T-helper 22 cell (primary cell): Measurements from ENCODE around the gene SDHB.

ENCODE experiments used
- DNase-seq: peaks from one replicate; pipeline ENCODE4 v3.0.0-alpha.2; 2020; ENCODE audit warnings: low read depth

Gene SDHB

GRCh38 chr1:17045634-17046333 is 8.0 kb downstream of the SDHB start:
- no peak for DNase-seq

DNA sequence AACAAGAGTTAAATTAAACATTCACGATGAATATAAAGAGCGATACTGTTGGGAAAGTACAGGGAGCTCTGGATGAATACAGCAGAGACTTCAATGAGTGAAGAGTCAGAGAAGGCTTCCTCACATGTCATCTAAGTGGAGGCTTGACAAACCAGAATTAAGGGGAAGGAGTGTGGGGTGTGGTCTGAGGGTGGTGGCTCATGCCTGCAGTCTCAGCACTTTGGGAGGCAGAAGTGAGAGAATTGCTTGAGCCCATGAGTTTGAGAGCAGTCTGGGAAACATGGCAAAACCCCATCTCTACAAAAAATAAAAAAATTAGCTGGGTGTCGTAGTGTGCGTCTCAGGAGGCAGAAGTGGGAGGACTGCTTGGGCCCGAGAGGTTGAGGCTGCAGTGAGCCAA is 8.7 kb downstream of the SDHB start:
- DNase-seq = no peak

GRCh38 chr1:17043676-17044075 is 10.2 kb downstream of the SDHB start:
- DNase-seq = no peak

GRCh38 chr1:17040135-17040534 is 13.7 kb downstream of the SDHB start:
- no peak for DNase-seq

GRCh38 chr1:17039522-17039921 is 14.3 kb downstream of the SDHB start:
- DNase-seq = no peak

- DNase-seq = no peak
These were observed 20.4 kb downstream of the SDHB start for GRCh38 chr1:17033481-17033880.

GRCh38 chr1:17032741-17033140 is 21.1 kb downstream of the SDHB start:
- no peak for DNase-seq

- no peak for DNase-seq
These were observed 22.4 kb downstream of the SDHB start for GRCh38 chr1:17031436-17031835.

GRCh38 chr1:17030206-17030605 is 23.6 kb downstream of the SDHB start:
- no peak for DNase-seq

GRCh38 chr1:17028662-17029188 is 25.1 kb downstream of the SDHB start:
- no peak for DNase-seq

GRCh38 chr1:17027900-17028299 is 25.9 kb downstream of the SDHB start:
- DNase-seq = no peak

GRCh38 chr1:17027403-17027802 is 26.4 kb downstream of the SDHB start:
- DNase-seq = no peak

DNA sequence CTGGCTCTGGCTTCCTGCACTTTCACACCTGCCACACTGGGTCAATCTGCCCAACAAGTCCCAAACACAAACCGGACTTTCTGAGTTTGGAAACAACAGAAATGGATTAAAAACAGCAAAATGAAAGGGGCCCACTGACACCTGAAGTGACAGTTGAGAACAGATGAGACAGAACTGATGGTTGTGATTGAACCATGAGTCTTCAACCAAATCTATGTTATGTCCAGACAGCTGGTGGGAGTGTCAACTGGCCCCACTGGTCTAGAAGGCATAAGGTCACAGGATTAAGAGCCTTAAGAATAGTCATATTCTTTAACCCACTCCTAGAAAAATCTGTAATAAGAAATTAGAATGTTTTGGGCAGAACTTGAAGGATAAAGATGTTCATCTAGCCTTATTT is 29.1 kb downstream of the SDHB start:
- no peak for DNase-seq

GRCh38 chr1:17023573-17023972 is 30.3 kb downstream of the SDHB start:
- DNase-seq = no peak

DNA sequence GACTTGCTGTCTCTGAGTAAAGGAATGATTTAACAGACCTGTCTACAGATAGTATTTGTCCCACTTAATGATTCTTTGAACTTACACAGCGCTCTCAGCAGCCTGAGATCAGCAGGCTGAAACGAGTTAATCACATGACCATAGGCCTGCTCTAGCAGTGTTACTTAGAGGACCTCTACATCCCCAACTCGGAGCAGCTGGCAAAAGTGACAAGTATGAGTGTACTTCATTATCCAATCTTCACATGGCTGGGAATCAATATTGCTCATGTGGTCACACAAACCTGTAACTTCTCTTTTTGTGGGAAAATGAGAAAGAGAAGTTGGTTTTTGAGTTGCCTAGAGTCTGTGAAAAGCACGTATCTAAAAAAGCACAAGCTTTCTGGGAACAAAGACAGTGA is 30.7 kb downstream of the SDHB start:
- no peak for DNase-seq

GRCh38 chr1:17021896-17022295 is 31.9 kb downstream of the SDHB start:
- DNase-seq = no peak

GRCh38 chr1:17020502-17020901 is 33.3 kb downstream of the SDHB start:
- DNase-seq = no peak

DNA sequence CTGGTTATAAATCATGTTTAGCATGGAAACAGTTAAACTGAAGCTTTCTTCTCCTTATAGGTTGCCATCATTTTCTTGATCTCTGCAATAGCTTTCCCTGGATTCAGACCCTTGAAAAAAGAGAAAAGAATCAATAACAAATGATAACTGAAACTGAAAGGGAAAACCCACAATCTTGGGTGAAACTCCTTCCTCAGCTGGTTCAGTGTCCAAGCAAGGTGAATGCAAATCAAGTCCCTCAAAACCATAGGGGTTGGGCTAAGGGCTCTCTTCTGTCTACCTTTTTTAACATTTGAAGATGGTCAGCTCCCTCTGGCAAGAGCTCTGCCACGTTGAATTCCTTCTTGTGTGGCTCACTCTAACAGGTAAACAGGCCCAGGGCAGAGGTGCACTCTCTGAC is 35.0 kb downstream of the SDHB start:
- no peak for DNase-seq

- no peak for DNase-seq
These were observed 36.4 kb downstream of the SDHB start for GRCh38 chr1:17017435-17017834.

DNA sequence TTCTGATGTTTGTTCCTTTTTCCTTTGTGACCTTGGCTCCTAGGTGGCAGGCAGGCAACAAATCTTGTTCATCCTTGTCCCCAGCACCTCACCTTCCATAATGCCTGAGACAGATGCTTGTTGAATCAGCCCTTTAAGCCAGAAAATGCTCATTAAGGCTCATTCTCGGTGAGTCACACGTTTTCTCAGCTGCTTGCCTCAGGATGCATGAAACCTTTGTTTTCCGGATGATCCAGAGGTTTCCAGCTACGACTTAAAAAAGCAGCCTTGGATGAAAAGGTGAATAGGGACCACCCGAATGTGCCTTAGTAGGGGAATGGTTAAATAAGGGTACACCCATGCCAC is 37.5 kb downstream of the SDHB start:
- DNase-seq = no peak

- DNase-seq = no peak
These were observed 38.9 kb downstream of the SDHB start for GRCh38 chr1:17014671-17015567.

GRCh38 chr1:17013491-17014320 is 40.1 kb downstream of the SDHB start:
- no peak for DNase-seq
